KMS-11 (cell line): Measurements from ENCODE around the gene NCAPD2.

ENCODE experiments used
- H2AFZ ChIP-seq: fragments of 200-600 bp; sonication (generic); 2 replicates; pipeline ENCODE4 v1.6.1; 2016; ENCODE audit warnings: antibody characterized with exemption, mixed run types, low read depth
- H3K27ac ChIP-seq: fragments of 200-600 bp; sonication (generic); 2 replicates; pipeline ENCODE4 v1.6.1; 2016; ENCODE audit warnings: mild to moderate bottlenecking, mixed run types
- H3K27me3 ChIP-seq: fragments of 200-600 bp; sonication (generic); 2 replicates; pipeline ENCODE4 v1.6.1; 2017; ENCODE audit warnings: mild to moderate bottlenecking, low read depth, mixed run types, moderate library complexity; ENCODE audit not compliant: insufficient read depth
- H3K36me3 ChIP-seq: fragments of 200-600 bp; sonication (generic); 2 replicates; pipeline ENCODE4 v1.6.1; 2017; ENCODE audit warnings: mild to moderate bottlenecking, mixed run types; ENCODE audit not compliant: insufficient read depth
- H3K4me1 ChIP-seq: fragments of 200-600 bp; sonication (generic); 2 replicates; pipeline ENCODE4 v1.6.1; 2016; ENCODE audit warnings: mild to moderate bottlenecking, low read depth, mixed run types; ENCODE audit not compliant: poor library complexity, severe bottlenecking
- H3K4me2 ChIP-seq: fragments of 200-600 bp; sonication (generic); 2 replicates; pipeline ENCODE4 v1.7.0; 2016; ENCODE audit warnings: mild to moderate bottlenecking, mixed run types
- H3K4me3 ChIP-seq: fragments of 200-600 bp; sonication (generic); IDR thresholded peaks from 2 replicates; pipeline ENCODE4 v1.6.1; 2017; ENCODE audit warnings: low read depth, low read length, mixed read lengths; ENCODE audit not compliant: insufficient read depth
- H3K79me2 ChIP-seq: fragments of 200-600 bp; sonication (generic); 2 replicates; pipeline ENCODE4 v1.6.1; 2016; ENCODE audit warnings: low read depth, mixed run types; ENCODE audit not compliant: insufficient read depth
- H3K9ac ChIP-seq: fragments of 200-600 bp; sonication (generic); 2 replicates; pipeline ENCODE4 v1.6.1; 2016; ENCODE audit warnings: mild to moderate bottlenecking, mixed run types
- H4K20me1 ChIP-seq: fragments of 200-600 bp; sonication (generic); 2 replicates; pipeline ENCODE4 v1.6.1; 2016; ENCODE audit warnings: mild to moderate bottlenecking, mixed run types; ENCODE audit not compliant: insufficient read depth
- TF ChIP-seq, protein P1 (sequence below): fragments of 200-600 bp; sonication (generic); conservative IDR thresholded peaks from 2 replicates; pipeline ENCODE4 v1.6.1; 2017; ENCODE audit warnings: low read depth, mild to moderate bottlenecking, antibody characterized with exemption, low read length, moderate library complexity, mixed read lengths

NCAPD2 gene, protein sequence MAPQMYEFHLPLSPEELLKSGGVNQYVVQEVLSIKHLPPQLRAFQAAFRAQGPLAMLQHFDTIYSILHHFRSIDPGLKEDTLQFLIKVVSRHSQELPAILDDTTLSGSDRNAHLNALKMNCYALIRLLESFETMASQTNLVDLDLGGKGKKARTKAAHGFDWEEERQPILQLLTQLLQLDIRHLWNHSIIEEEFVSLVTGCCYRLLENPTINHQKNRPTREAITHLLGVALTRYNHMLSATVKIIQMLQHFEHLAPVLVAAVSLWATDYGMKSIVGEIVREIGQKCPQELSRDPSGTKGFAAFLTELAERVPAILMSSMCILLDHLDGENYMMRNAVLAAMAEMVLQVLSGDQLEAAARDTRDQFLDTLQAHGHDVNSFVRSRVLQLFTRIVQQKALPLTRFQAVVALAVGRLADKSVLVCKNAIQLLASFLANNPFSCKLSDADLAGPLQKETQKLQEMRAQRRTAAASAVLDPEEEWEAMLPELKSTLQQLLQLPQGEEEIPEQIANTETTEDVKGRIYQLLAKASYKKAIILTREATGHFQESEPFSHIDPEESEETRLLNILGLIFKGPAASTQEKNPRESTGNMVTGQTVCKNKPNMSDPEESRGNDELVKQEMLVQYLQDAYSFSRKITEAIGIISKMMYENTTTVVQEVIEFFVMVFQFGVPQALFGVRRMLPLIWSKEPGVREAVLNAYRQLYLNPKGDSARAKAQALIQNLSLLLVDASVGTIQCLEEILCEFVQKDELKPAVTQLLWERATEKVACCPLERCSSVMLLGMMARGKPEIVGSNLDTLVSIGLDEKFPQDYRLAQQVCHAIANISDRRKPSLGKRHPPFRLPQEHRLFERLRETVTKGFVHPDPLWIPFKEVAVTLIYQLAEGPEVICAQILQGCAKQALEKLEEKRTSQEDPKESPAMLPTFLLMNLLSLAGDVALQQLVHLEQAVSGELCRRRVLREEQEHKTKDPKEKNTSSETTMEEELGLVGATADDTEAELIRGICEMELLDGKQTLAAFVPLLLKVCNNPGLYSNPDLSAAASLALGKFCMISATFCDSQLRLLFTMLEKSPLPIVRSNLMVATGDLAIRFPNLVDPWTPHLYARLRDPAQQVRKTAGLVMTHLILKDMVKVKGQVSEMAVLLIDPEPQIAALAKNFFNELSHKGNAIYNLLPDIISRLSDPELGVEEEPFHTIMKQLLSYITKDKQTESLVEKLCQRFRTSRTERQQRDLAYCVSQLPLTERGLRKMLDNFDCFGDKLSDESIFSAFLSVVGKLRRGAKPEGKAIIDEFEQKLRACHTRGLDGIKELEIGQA (N-terminal part only)

DNA sequence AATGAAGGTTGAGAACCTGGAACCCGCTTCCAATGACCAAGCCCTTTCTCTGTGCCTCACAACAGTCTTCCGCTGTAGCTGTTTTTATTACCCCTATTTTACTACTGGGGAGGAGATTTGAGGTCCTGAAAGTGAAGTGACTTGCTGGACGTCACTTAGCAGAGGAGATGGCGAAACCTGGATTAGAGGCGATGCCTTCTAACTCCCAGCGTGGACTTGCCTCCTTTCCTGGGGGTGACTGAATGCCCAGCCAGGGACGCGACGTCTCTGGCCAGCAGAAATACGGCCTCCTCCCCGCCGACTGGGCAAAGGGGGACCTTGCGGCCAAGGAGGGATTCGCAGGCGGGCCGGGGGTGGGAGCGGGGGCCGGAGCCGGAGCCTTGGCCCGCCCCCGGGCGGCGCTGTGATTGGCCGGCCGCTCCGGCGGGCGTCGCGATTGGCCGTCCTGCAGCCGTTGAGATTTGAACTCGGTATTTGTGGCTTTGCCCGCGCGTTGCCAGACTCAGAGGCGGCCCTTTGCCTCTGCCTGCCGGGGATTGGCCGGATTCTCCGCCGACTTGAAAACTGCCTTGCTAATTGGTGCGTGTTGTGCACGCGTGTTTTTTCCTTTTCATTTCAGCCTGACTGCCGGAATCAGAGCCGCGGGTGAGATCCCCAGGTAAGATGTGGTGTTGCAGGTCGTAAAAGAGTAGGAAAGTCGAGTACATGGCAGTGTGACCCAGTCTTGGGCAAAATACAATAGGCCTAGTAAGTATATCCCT, at the start of gene NCAPD2:
NCAPD2 (plus strand) TSS at position 606 of the 761 bp plus-strand sequence. CDS start 997 bp downstream, outside the sequence.
- Histone ChIP-seq H3K4me2 (peak within 1 kb of the TSS; percentile 83), H3K9ac (peak within 1 kb of the TSS; percentile 86), H2AFZ (peak within 1 kb of the TSS; percentile 27), H3K4me1 (peaks cover 16% of the 10 kb centered on the region), H3K27ac (peak within 1 kb of the TSS; percentile 93), H3K36me3 (no peaks in the 10 kb centered on the region), H3K79me2 (peaks cover 35% of the 10 kb centered on the region), H3K27me3 (no peaks in the 10 kb centered on the region), H4K20me1 (no peaks in the 10 kb centered on the region), H3K4me3 (peak within 1 kb of the TSS; percentile 51)
- TF ChIP-seq, protein P1, sequence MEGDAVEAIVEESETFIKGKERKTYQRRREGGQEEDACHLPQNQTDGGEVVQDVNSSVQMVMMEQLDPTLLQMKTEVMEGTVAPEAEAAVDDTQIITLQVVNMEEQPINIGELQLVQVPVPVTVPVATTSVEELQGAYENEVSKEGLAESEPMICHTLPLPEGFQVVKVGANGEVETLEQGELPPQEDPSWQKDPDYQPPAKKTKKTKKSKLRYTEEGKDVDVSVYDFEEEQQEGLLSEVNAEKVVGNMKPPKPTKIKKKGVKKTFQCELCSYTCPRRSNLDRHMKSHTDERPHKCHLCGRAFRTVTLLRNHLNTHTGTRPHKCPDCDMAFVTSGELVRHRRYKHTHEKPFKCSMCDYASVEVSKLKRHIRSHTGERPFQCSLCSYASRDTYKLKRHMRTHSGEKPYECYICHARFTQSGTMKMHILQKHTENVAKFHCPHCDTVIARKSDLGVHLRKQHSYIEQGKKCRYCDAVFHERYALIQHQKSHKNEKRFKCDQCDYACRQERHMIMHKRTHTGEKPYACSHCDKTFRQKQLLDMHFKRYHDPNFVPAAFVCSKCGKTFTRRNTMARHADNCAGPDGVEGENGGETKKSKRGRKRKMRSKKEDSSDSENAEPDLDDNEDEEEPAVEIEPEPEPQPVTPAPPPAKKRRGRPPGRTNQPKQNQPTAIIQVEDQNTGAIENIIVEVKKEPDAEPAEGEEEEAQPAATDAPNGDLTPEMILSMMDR, result peak; percentile 21; the same call in 1 of the 2 replicates

DNA sequence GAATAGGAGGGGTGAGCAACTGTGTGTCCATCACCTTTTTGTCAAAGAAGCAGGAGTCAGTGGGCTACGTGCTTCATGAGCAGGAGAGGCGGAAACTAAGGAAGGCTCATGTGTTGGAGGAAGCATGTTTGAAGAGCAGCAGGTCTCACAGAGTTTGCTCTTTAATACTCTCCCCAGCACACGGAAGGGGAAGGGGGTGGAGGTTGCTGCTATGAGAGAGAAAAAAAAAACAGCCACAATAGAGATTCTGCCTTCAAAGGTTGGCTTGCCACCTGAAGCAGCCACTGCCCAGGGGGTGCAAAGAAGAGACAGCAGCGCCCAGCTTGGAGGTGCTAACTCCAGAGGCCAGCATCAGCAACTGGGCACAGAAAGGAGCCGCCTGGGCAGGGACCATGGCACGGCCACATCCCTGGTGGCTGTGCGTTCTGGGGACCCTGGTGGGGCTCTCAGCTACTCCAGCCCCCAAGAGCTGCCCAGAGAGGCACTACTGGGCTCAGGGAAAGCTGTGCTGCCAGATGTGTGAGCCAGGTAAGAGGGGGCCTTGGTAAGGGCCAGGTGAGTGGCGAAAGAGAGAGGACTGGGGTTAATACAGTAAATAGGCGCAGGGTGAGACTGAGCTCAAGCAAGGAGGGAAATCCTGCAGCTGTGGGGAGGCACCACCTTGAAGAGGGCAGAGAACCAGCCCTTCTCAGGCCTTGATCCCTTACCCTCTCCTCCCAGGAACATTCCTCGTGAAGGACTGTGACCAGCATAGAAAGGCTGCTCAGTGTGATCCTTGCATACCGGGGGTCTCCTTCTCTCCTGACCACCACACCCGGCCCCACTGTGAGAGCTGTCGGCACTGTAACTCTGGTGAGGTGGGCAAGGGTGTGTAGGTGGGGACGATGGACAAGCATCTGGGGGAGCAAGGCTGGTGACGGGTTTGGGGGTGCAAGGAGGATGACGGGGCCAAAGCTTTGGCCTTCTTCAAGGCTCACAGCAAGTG, 48.9 kb upstream of the NCAPD2 start, which contains the start of gene CD27:
CD27 (plus strand) TSS at position 252 of the 985 bp plus-strand sequence; CDS start at position 393, 141 bp downstream.
- no peaks in the 10 kb centered on the region for H3K79me2 ChIP-seq
- H3K4me3 ChIP-seq, result no peak within 1 kb of the TSS
- no peaks in the 10 kb centered on the region for H3K27me3 ChIP-seq
- TF ChIP-seq, protein P1, result no peak
- H3K4me2 ChIP-seq, result peak within 1 kb of the TSS; percentile 51; the same call in 1 of the 2 replicates
- peak within 1 kb of the TSS; percentile 80 for H3K27ac ChIP-seq
- H4K20me1 ChIP-seq, result no peaks in the 10 kb centered on the region
- peaks cover 50% of the 10 kb centered on the region for H3K4me1 ChIP-seq
- no peak within 1 kb of the TSS for H2AFZ ChIP-seq
- no peaks in the 10 kb centered on the region for H3K36me3 ChIP-seq
- peak within 1 kb of the TSS; percentile 22; the same call in 1 of the 2 replicates for H3K9ac ChIP-seq

DNA sequence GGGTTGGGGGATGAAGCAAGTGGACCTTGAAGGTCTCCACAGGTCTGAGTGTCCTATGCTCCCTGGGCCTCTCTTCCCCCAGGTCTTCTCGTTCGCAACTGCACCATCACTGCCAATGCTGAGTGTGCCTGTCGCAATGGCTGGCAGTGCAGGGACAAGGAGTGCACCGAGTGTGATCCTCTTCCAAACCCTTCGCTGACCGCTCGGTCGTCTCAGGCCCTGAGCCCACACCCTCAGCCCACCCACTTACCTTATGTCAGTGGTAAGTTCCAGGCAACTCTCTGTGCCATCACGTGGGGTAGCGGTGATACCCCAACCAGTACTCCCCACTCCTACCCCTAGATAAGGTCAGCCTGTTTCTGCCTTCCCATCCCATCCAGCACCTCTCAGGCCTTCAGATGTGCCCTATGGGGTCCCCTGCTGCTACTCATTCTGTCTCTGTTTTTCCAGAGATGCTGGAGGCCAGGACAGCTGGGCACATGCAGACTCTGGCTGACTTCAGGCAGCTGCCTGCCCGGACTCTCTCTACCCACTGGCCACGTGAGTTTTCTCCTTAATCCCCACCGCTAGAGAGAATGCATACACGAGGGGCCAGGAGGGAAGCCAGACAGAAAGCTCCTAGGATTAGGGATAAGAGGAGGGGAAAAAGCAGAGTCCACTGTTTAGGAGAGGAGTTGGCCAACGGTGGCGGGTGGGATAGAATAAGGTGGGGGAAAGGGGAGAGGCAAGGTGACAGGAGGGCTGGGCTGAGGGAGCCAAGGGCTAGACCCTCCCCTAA, 43.6 kb upstream of the NCAPD2 start:
- Histone ChIP-seq H2AFZ (no peak overlapping the region), H3K27me3 (no peaks in the 10 kb centered on the region), H3K36me3 (no peaks in the 10 kb centered on the region), H3K4me2 (peak overlapping the region; percentile 55), H3K9ac (no peak overlapping the region), H4K20me1 (no peaks in the 10 kb centered on the region), H3K79me2 (peaks cover 12% of the 10 kb centered on the region; the same call in 1 of the 2 replicates), H3K27ac (no peak overlapping the region), H3K4me3 (no peak overlapping the region), H3K4me1 (peaks cover 52% of the 10 kb centered on the region)
- TF ChIP-seq, protein P1, result no peak
